ENCODE data around the gene COPS6.

The COPS6 gene

GRCh38 chr7:100090527-100091410 is 2.0 kb downstream of the COPS6 start:
- Histone ChIP-seq H3K36me3 (ENCODE audit: insufficient read depth) (peaks cover 37% of the 10 kb centered on the region; the same call in 1 of the 2 replicates), H3K79me2 (ENCODE audit: insufficient read depth, low read depth) (peaks cover 12% of the 10 kb centered on the region; the same call in 1 of the 2 replicates), H3K4me2 (no peak overlapping the region), H3K27me3 (ENCODE audit: insufficient read depth, low read depth) (no peaks in the 10 kb centered on the region), H3K9ac (no peak overlapping the region), H3K4me1 (ENCODE audit: low read depth, poor library complexity, severe bottlenecking) (peaks cover 18% of the 10 kb centered on the region), H3K4me3 (IDR thresholded peaks at IDR 0.05; ENCODE audit: insufficient read depth, low read depth, low read length) (no peak overlapping the region), H4K20me1 (ENCODE audit: insufficient read depth) (no peaks in the 10 kb centered on the region), H2AFZ (ENCODE audit: low read depth) (no peak overlapping the region), H3K27ac (no peak overlapping the region)
- no peak for TF ChIP-seq CTCF (conservative IDR thresholded peaks at IDR 0.05; ENCODE audit: low read depth, low read length)

- no peak overlapping the region for H3K4me2 ChIP-seq
- no peaks in the 10 kb centered on the region for H4K20me1 ChIP-seq (ENCODE audit: insufficient read depth)
- TF ChIP-seq CTCF (conservative IDR thresholded peaks at IDR 0.05; ENCODE audit: low read depth, low read length), result no peak
- no peaks in the 10 kb centered on the region for H3K27me3 ChIP-seq (ENCODE audit: insufficient read depth, low read depth)
- H3K4me3 ChIP-seq (IDR thresholded peaks at IDR 0.05; ENCODE audit: insufficient read depth, low read depth, low read length), result no peak overlapping the region
- H2AFZ ChIP-seq (ENCODE audit: low read depth), result no peak overlapping the region
- peaks cover 12% of the 10 kb centered on the region; the same call in 1 of the 2 replicates for H3K79me2 ChIP-seq (ENCODE audit: insufficient read depth, low read depth)
- H3K27ac ChIP-seq, result no peak overlapping the region; the same call in 1 of the 2 replicates
- peaks cover 18% of the 10 kb centered on the region for H3K4me1 ChIP-seq (ENCODE audit: low read depth, poor library complexity, severe bottlenecking)
- H3K9ac ChIP-seq, result no peak overlapping the region
- H3K36me3 ChIP-seq (ENCODE audit: insufficient read depth), result peaks cover 41% of the 10 kb centered on the region; the same call in 1 of the 2 replicates
These were observed 2.8 kb downstream of the COPS6 start for GRCh38 chr7:100091411-100092181.

GRCh38 chr7:100093054-100093453 is 4.3 kb downstream of the COPS6 start:
- Histone ChIP-seq H3K4me2 (no peak overlapping the region), H3K27me3 (ENCODE audit: insufficient read depth, low read depth) (no peaks in the 10 kb centered on the region), H4K20me1 (ENCODE audit: insufficient read depth) (no peaks in the 10 kb centered on the region), H3K79me2 (ENCODE audit: insufficient read depth, low read depth) (peaks cover 21% of the 10 kb centered on the region; the same call in 1 of the 2 replicates), H3K36me3 (ENCODE audit: insufficient read depth) (peaks cover 53% of the 10 kb centered on the region; the same call in 1 of the 2 replicates), H3K27ac (no peak overlapping the region), H3K4me1 (ENCODE audit: low read depth, poor library complexity, severe bottlenecking) (peaks cover 16% of the 10 kb centered on the region), H3K9ac (no peak overlapping the region), H3K4me3 (IDR thresholded peaks at IDR 0.05; ENCODE audit: insufficient read depth, low read depth, low read length) (no peak overlapping the region), H2AFZ (ENCODE audit: low read depth) (no peak overlapping the region)
- TF ChIP-seq CTCF (conservative IDR thresholded peaks at IDR 0.05; ENCODE audit: low read depth, low read length), result no peak

- Histone ChIP-seq H3K4me1 (ENCODE audit: low read depth, poor library complexity, severe bottlenecking) (peaks cover 13% of the 10 kb centered on the region), H3K4me2 (no peak overlapping the region), H4K20me1 (ENCODE audit: insufficient read depth) (no peaks in the 10 kb centered on the region), H3K36me3 (ENCODE audit: insufficient read depth) (peaks cover 57% of the 10 kb centered on the region; the same call in 1 of the 2 replicates), H3K79me2 (ENCODE audit: insufficient read depth, low read depth) (peaks cover 26% of the 10 kb centered on the region; the same call in 1 of the 2 replicates), H3K9ac (no peak overlapping the region), H2AFZ (ENCODE audit: low read depth) (no peak overlapping the region), H3K4me3 (IDR thresholded peaks at IDR 0.05; ENCODE audit: insufficient read depth, low read depth, low read length) (no peak overlapping the region), H3K27ac (no peak overlapping the region), H3K27me3 (ENCODE audit: insufficient read depth, low read depth) (no peaks in the 10 kb centered on the region)
- TF ChIP-seq CTCF (conservative IDR thresholded peaks at IDR 0.05; ENCODE audit: low read depth, low read length), result no peak
These were observed 4.7 kb downstream of the COPS6 start for GRCh38 chr7:100093498-100093897.
